Measurements from ENCODE around the gene DCC. TPM values are rescaled to one million over a fixed set of nuclear protein-coding genes. Genes with fewer than 3 reads are reported as not detected.

DCC gene
- total and polyA plus RNA-seq, 10 donors: 0.03 to 9.2 (median 0.91) TPM; not detected in 1

- Histone ChIP-seq H3K4me3 (no peak overlapping the region), H3K36me3 (no peaks in the 10 kb centered on the region), H3K27ac (no peak overlapping the region), H3K27me3 (replicated peaks in 1 of 7) (no peaks in the 10 kb centered on the region), H3K9me3 (peaks cover 0 to 5% (median 0%) of the 10 kb centered on the region in 8 donors), H3K4me1 (no peaks in the 10 kb centered on the region)
- intact Hi-C loops (cut with DNase I; ENCODE audit: low total_unique reads): no loop called here
- no peak for TF ChIP-seq POLR2AphosphoS5 (IDR thresholded peaks at IDR 0.05)
- TF ChIP-seq POLR2A (IDR thresholded peaks at IDR 0.05): no peak
- TF ChIP-seq CTCF (IDR thresholded peaks at IDR 0.05 in 8 of 11, conservative IDR thresholded peaks at IDR 0.05 in 3 of 11): no peak
- no peak for DNase-seq
Measured at GRCh38 chr18:53193870-53194269, 853.9 kb downstream of the DCC start.

GRCh38 chr18:53219853-53220252, 879.9 kb downstream of the DCC start:
- DNase-seq: no peak
- no peaks in the 10 kb centered on the region for H3K4me1 ChIP-seq
- no peak overlapping the region for H3K4me3 ChIP-seq
- no peaks in the 10 kb centered on the region for H3K36me3 ChIP-seq
- no peak for TF ChIP-seq POLR2AphosphoS5 (IDR thresholded peaks at IDR 0.05)
- no peak for TF ChIP-seq CTCF (IDR thresholded peaks at IDR 0.05 in 8 of 11, conservative IDR thresholded peaks at IDR 0.05 in 3 of 11)
- no peak for TF ChIP-seq POLR2A (IDR thresholded peaks at IDR 0.05)
- H3K9me3 ChIP-seq: no peaks in the 10 kb centered on the region
- no peaks in the 10 kb centered on the region for H3K27me3 ChIP-seq (replicated peaks in 1 of 7)
- H3K27ac ChIP-seq: no peak overlapping the region
- intact Hi-C loops (cut with DNase I; ENCODE audit: low total_unique reads): no loop called here

- Histone ChIP-seq H3K36me3 (no peaks in the 10 kb centered on the region), H3K27ac (no peak overlapping the region), H3K9me3 (peaks cover 0 to 9% (median 0%) of the 10 kb centered on the region in 8 donors), H3K4me3 (no peak overlapping the region), H3K4me1 (no peaks in the 10 kb centered on the region), H3K27me3 (replicated peaks in 1 of 7) (no peaks in the 10 kb centered on the region)
- WGBS, 5 donors: 80 to 83% (median 81%) methylated on average over 6 of the region's 6 CpGs
- intact Hi-C loops (cut with DNase I; ENCODE audit: low total_unique reads): no loop called here
- DNase-seq: no peak
- no peak for TF ChIP-seq POLR2A (IDR thresholded peaks at IDR 0.05)
- TF ChIP-seq POLR2AphosphoS5 (IDR thresholded peaks at IDR 0.05): no peak
- TF ChIP-seq CTCF (IDR thresholded peaks at IDR 0.05 in 8 of 11, conservative IDR thresholded peaks at IDR 0.05 in 3 of 11): no peak
Measured at GRCh38 chr18:53224128-53224778, 884.3 kb downstream of the DCC start.

- Histone ChIP-seq H3K9me3 (peaks cover 0 to 9% (median 0%) of the 10 kb centered on the region in 8 donors), H3K4me1 (no peaks in the 10 kb centered on the region), H3K27me3 (replicated peaks in 1 of 7) (no peaks in the 10 kb centered on the region), H3K27ac (no peak overlapping the region), H3K4me3 (no peak overlapping the region), H3K36me3 (no peaks in the 10 kb centered on the region)
- WGBS, 5 donors: 75 to 82% (median 77%) methylated on average over 3 of the region's 3 CpGs
- no peak for TF ChIP-seq POLR2A (IDR thresholded peaks at IDR 0.05)
- no peak for TF ChIP-seq CTCF (IDR thresholded peaks at IDR 0.05 in 8 of 11, conservative IDR thresholded peaks at IDR 0.05 in 3 of 11)
- no peak for TF ChIP-seq POLR2AphosphoS5 (IDR thresholded peaks at IDR 0.05)
- DNase-seq: no peak
- intact Hi-C loops (cut with DNase I; ENCODE audit: low total_unique reads): no loop called here
Measured at GRCh38 chr18:53225567-53226325, 885.7 kb downstream of the DCC start.

Measured in spleen (tissue), 11 donors.